NCI-H748 (cell line): ENCODE measurements around the gene DHRSX.
"Not testable (repeated sequence)": the region's sequence is repeated elsewhere in the genome, so short reads cannot be mapped to it uniquely, and the experiment has no call there.

Experiments
- DNase-seq: peaks from one replicate; lab custom pipeline; 2025; ENCODE audit not compliant: unreplicated experiment; lab: John Stamatoyannopoulos, UW

The DHRSX gene

DNA sequence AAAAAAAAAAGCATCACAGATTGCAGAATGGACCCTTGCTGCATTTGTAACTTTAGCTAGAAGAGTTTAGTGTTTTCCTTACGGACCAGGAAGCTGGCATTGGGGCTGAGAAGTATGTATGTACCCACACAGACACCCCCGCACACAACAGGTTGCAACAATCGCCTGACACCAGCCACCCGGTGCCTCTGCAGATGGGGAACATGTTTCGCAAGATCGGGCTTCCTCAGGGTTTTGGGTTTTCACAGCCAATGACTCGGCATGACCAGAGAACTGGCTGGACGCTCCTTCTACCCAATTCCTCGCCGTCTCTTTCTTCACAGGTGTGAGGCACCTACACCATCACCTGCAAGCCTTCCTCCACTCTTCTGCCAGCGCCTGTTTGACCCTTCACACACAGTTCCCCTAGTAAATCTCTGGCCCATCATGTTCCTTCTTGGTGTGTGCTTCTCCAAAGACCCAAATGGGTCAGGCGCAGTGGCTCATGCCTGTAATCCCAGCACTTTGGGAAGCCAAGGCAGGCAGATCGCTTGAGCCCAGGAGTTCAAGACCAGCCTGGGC is 70.4 kb downstream of the DHRSX start:
- no peak for DNase-seq

DNA sequence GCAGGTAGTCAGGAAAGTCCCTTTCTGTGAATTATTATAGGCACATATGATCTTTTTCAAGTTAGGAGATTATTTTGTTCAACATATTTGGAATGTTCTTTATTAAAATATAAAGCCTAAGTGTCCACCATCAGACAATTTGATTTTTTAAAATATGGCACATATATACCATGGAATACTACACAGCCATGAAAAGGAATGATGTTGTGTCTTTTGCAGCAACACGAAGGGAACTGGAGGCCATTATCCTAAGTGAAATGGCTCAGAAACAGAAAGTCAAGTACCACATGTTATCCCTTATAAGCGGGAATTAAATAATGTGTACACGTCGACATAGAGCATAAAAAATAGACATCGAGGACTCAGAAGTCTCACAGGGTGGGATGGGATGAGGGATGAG is 73.0 kb downstream of the DHRSX start:
- no peak for DNase-seq

DNA sequence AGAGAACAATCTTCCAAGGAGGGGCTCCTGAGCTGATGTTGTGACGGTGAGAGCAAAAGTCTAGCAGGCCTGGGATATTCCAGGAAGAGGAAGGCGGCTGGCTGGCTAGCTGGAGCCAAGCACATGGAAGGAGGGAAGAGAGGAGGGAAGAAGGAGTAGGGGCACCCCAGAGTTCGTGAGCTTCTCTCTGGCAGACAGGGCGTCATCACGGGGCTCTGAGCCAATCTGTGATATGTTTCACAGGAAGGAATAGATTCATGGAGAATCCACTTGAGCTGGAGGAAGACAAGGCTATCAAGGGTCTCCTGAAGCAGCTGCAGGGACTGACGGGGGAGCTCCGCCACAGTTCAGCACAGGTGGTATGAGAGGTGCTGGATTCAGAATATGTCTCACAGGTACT is 73.6 kb downstream of the DHRSX start:
- DNase-seq, result no peak

DNA sequence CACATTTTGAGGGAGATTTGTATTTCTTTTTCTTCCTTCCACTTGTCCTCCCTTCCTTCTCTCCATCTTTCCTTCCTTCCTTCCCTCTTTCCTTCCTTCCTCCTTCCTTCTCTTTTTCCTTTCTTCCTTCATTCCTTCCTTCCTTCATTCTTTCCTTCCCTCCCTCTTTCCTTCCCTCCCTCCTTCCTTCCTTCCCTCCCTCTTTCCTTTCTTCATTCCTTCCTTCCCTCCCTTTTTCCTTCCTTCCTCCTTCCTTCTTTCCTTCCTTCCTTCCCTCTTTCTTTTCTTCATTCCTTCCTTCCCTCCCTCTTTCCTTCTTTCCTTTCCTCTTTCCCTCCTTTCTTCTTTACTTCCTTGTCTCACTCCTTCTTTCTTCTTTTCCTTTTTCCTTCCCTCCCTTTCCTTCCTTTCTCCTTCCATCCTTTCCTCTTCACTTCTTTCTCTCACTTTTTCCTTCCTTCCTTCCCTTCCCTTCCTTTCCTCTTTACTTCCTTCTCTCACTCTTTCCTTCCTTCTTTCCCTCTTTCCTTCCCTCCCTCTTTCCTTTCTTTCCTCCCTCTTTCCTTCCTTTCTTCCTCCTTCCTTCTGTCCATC is 74.4 kb downstream of the DHRSX start:
- DNase-seq, result no peak

DNA sequence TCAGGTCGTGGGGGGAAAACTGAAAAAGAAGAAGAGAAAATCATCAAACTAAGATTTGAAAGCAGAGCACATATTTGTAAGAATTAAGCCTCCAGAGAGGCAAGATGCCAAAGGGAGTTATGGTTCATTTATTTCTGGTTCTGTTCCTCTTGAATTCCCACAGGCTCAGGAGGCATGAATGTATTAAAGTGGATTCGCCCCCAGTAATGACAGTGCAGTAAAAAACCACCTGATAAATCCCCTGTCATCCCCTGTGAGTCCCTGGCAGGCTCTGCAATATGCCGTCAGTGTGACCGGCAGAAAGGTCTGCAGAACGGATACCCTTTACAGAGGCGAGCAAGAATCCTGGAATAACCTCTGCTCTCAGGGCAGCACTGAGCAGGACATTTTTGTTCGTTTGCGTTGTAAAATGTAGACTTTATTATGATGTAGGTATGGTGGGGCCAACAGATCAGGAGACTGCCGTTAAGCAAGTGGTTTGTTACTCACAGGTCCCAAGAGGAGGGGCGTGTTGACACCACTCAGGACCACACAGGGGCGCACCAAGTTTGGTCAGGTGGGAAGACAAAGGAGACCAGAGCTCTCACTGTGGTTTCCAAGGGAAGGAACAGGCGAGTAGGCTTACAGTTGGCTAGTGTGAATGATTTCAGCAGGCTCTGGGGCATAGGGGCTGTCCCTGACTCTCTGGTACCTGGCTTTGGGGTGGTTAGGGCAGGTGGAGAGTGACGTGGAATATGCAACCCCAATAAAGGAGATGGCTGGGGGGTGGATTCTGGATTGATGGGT is 75.3 kb downstream of the DHRSX start:
- no peak for DNase-seq

DNA sequence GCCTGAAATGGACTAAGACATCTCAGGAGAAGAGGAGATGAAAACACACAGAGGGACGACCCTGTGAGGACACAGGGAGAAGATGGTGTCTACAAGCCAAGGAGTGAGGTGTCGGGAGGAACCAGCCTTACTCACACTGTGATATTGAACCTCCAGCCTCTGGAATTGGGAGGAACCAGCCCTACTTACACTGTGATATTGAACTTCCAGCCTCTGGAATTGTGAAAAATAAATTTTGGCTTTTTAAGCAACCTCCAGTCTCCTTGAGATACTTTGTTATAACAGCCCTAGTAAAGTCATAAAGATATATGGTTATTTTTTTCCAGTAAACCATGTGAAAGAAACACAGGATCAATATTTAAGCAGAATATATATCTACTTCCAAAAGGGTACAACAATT is 76.5 kb downstream of the DHRSX start:
- no peak for DNase-seq

DNA sequence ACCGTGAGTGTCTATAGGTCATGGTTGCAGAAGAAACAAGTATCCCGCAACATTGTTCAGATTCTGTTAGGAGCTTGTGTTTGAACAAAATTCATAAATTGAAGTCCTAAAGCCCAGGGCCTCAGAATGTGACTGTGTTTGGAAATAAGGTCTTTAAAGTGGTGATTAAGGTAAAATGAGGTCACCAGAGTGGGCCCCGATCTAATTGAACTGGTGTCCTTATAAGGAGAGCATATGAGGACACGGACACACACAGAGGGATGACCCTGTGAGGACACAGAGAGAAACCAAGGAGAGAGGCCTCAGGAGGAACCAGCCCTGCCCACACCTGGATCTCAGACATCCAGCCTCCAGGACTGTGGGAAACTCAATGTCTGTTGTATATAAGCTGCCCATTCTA is 76.9 kb downstream of the DHRSX start:
- DNase-seq, result no peak

DNA sequence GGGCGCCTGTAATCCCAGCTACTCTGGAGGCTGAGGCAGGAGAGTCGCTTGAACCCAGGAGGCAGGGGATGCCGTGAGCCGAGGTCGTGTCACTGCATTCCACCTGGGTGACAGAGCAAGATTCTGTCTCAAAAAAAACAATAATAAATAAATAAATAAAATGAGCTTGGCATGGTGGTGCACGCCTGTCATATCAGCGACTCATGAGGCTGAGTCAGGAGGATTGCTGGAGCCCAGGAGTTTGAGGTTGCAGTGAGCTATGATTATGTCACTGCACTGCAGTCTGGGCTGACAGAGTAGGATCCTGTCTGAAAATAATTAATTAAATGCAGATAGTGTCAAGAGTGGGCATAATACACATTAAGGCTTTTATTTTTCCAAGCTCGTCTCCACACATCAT is 77.5 kb downstream of the DHRSX start:
- no peak for DNase-seq

DNA sequence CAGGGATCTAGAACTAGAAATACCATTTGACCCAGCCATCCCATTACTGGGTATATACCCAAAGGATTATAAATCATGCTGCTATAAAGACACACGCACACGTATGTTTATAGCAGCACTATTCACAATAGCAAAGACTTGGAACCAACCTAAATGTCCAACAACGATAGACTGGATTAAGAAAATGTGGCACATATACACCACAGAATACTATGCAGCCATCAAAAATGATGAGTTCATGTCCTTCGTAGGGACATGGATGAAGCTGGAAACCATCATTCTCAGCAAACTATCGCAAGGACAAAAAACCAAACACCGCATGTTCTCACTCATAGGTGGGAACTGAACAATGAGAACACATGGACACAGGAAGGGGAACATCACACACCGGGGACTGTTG is 81.4 kb downstream of the DHRSX start:
- DNase-seq, result not testable (repeated sequence)

DNA sequence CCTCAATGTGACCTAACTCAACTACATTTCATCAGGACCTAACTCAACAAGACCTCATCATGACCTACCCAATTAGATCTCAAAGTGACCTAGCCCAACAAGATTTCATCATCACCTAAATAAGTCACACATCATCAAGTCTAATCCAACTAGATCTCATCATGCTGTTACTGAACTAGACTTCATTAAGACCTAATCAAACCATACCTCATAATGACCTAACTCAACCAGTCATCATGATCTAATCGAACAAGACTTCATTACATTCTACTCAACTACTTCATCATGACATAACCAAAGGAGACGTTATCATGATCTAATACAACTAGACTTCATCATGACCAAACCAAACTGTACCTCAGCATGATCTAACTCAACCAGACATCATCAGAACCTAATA is 82.8 kb downstream of the DHRSX start:
- no peak for DNase-seq

DNA sequence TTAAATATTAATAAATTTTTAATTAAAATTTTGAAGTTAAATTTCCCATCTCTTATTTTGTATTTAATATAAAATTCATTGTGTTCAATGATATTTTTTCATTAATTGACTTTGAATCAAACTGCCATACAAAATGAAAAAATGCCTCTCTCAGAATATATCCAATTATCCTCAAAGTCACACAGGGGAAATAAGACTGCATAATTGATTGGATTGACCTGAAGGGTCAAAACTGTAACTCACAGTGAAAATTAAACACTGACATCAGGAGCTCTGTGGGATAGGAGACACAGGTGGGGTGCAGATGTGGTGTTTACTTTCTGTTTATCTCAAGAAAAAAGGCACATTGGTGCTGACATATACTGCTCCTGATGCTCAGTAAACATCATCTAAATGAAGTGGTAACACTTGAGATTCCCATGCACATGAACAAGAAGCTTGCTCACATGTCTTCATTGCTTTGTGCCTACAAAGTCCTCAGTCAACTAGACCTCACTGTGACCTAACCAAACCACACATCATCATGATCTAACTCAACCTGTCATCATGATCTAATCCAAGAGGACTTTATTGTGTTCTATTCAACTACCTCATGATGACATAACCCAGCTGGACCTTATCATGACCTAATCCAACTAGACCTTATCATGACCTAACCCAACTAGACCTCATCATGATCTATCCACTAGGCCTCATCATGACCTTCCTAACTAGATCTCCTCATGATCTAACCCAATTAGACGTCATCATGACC is 83.7 kb downstream of the DHRSX start:
- no peak for DNase-seq

DNA sequence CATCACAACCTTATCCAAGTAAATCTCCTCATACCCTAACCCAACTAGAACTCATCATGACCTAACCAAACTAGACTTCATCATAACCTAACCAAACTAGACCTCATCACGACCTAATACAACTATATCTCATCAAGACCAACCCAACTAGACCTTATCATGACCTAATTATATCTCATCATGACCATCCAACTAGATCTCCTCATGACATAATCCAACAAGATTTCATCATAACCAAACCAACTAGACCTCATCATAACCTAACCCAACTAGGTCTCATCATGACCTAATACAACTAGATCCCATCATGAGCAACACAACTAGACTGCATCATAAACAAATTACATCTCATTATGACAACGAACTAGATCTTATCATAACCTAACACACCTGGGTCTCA is 86.4 kb downstream of the DHRSX start:
- no peak for DNase-seq

DNA sequence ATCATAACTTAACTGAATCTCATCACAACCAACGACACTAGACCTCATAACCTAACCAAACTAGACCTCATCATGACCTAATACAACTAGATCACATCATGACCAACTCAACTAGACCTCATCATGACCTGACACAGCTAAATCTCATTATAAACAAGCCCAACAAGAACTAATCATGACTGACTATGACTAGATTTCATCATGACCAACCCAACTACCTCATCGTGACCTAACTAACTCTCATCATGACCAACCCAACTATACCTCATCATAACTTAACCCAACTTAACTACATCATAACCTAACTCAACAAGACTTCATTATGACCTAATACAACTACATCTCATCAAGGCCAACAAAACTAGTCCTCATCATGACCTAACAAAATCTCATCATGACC is 86.8 kb downstream of the DHRSX start:
- DNase-seq, result no peak

DNA sequence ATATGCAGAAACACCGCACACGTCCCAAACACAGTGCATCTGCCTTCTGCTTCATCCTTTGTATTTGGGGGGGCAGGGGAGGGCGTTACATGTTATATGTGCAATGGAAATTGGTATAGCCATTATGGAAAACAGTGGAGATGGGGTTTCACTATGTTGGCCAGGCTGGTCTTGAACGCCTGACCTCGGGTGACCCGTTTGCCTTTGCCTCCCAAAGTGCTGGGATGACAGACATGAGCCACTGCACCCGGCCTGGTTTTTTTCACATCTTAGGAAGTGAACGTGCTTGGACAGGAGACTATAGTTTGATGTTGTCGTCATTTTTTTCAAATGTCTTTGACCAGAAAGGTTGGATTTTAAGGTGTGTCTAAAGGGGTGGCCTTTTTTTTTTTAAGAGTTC is 88.6 kb downstream of the DHRSX start:
- no peak for DNase-seq

DNA sequence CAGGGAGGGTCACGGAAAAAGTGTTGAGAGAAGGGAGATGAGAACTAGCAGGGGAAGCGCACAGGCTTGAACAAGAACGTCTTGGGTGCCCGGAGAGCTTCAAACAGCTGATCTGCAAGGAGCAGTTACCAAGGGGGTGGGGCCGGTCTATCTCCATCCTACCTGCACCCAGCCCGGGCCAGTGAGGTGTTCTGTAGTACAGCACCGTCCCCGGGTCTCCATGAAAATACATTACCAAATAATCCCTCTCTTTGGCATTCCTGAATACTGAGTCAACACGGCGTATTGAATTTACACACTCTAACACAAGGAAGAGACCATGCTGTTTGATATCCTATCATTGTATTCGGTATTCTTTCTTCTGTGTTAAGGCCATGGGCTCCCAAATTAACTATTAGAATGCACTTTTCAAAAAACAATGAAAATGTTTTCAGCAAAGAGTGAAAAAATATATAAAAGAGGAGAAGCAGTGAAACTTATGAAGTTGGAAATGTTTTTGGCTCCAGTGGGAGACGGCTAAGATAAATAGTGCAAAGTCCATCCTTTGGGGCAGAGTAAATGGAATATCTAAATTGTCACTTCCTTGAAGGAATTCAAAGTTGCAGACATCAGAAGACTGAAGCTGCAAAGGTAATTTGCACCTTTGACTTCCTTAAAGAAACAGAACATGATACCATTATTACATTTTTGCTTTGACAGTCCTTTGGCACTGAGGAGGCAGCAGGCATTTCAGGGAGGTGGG is 90.3 kb downstream of the DHRSX start:
- DNase-seq, result no peak

DNA sequence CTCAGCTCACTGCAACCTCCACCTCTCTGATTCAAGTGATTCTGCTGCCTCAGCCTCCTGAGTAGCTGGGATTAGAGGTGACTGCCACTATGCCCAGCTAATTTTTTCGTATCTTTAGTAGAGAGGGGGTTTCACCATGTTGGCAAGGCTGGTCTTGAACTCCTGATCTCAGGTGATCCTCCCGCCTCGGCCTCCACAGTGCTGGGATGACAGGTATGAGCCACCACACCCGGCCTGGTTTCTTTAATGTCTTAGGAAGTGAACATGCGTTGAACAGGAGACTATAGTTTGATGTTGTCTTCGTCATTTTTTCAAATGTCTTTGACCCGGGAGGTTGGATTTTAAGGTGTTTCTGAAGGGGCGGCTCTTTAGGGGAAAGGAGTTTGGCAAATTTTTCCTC is 91.0 kb downstream of the DHRSX start:
- DNase-seq, result no peak

DNA sequence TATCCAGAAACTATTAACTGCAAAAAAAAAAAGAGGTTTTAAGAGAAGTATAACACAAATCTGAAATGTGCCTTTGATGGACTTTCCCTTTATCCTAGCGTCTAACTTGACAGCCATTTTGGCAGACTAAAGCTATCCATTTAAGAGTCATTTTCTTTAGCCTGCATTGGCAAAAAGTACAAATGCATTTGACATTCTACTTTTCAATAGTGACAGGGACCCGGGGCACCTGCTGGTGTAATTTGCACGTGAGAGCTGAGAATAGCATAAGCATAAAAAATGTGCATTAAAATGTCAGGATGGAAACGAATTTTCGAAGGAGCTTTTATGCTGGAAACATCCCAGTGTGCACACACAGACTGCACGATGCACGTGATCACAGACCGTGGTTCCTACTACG is 91.9 kb downstream of the DHRSX start:
- DNase-seq, result no peak

DNA sequence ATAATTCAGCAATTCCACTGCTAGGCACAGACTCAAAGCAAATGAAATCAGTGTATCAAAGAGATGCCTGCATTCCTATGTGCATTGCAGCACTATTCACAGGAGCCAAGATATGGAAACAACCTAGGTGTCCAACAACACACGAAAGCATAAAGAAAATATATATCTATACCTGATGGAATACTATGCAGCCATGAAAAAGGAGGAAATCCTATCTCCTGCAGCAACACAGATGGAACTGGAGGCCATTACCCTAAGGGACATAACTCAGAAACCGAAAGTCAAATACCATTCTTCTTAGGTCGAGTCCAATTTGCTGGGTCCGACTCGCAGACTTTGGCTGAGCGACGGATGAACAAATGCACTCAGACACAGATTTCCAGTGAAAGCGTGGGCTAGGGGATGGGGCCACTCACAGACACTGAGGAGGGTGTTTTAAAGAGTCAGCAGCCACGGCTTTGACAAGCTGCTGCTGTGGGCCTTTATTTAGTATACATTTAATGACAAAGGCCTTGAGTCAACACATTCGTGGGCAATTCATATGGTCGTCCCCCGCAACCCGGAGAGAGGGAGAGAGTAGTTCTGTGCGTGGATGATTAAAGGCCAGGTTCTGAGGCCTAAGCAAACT is 93.8 kb downstream of the DHRSX start:
- no peak for DNase-seq

DNA sequence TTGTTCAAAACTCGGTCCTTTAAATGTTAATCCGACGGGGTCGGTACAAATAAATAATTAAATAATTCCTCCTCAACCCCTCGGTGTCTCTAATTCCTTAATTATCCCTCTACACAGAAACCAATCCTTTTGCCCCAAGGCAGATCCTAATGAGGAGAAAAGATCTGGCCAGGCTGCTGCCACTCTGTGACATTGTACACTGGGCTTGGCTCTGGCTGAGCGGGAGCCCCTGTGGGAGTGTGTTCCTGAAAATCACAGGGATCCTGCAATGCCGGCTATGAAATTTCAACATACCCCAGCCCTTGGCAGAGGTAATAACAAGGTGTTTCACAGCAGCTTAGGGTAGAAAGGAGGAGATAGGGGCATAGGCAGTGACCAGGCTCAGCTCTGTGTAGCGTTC is 96.0 kb downstream of the DHRSX start:
- DNase-seq, result no peak

DNA sequence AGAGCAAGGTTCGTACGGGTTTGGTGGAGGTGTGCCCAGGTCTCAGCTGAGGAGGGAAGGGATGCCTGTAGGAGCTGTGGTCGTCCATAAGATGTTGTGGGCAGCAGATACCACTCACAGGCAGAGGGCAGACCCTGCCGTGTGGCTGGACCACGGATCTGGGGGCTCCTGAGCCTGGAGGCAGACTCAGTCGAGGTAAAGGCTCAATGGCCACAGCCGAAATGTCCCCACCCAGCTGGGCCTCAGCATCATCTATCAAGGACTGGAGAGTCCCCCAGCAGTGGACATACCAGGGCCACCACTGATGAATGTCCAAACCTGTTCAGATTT is 98.5 kb downstream of the DHRSX start:
- DNase-seq, result no peak
